OCI-LY1 (cell line): ENCODE data around the gene TOPAZ1.

ENCODE experiments used
- EZH2 ChIP-seq: fragments of 200-600 bp; sonication (generic), shearing (Covaris generic); IDR thresholded peaks from 2 replicates; pipeline ENCODE4 v1.8.0; 2017; ENCODE audit warnings: borderline replicate concordance, mixed run types, mild to moderate bottlenecking, antibody characterized with exemption, low read length, moderate library complexity, mixed read lengths
- TF ChIP-seq, protein P1 (sequence below): fragments of 200-600 bp; sonication (generic), shearing (Covaris generic); IDR thresholded peaks from 2 replicates; pipeline ENCODE4 v1.5.1; 2017; ENCODE audit warnings: mild to moderate bottlenecking, antibody characterized with exemption, low read length, moderate library complexity, mixed read lengths

DNA sequence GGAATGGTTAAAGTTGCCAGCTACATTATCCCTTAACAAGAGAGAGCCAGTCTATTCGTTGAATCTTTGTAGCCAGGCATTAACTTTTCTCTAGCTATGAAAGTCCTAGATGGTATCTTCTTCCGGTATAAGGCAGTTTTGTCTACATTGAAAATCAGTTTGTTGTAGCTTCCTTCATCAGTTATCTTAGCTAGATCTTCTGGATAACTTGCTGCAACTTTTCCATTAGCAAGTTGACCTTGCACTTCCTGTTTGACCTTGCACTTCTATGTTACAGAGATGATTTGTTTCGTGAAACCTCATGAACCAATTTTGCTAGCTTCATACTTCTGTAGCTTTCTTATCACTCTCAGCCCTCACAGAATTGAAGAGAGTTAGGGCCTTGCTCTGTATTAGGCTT is 24.1 kb downstream of the TOPAZ1 start:
- TF ChIP-seq, protein P1, sequence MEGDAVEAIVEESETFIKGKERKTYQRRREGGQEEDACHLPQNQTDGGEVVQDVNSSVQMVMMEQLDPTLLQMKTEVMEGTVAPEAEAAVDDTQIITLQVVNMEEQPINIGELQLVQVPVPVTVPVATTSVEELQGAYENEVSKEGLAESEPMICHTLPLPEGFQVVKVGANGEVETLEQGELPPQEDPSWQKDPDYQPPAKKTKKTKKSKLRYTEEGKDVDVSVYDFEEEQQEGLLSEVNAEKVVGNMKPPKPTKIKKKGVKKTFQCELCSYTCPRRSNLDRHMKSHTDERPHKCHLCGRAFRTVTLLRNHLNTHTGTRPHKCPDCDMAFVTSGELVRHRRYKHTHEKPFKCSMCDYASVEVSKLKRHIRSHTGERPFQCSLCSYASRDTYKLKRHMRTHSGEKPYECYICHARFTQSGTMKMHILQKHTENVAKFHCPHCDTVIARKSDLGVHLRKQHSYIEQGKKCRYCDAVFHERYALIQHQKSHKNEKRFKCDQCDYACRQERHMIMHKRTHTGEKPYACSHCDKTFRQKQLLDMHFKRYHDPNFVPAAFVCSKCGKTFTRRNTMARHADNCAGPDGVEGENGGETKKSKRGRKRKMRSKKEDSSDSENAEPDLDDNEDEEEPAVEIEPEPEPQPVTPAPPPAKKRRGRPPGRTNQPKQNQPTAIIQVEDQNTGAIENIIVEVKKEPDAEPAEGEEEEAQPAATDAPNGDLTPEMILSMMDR = no peak
- TF ChIP-seq EZH2 = no peak
